Natural killer cell (primary cell): Measurements from ENCODE around the gene KCTD17. TPM values are rescaled to one million over a fixed set of nuclear protein-coding genes. Genes with fewer than 3 reads are reported as not detected.
A peak's percentile ranks its signal among the peaks of the same experiment; 100 is the strongest.

Experiments used
- ATAC-seq, 3 donors: fragments of 150-1000 bp in 2 of 3; fragments of 200-7000 bp in 1 of 3; cut with Tn5 transposase; 1 replicate in 1 of 3; 2 replicates in 2 of 3; pipeline ENCODE4 v1.10.0; 2021; ENCODE audit warnings: mild to moderate bottlenecking in 2 of 3, moderate library complexity in 2 of 3
- DNase-seq, 2 donors: peaks; one replicate each; pipeline versions ENCODE4 v3.0.0 to v3.0.0-alpha.2; 2013 to 2021; ENCODE audit warnings: mixed read lengths in 1 of 2
- H3K27ac ChIP-seq: one replicate; pipeline ENCODE4 v1.5.1; 2013; ENCODE audit warnings: mild to moderate bottlenecking, low read length
- H3K27me3 ChIP-seq: one replicate; pipeline ENCODE4 v1.6.1; 2013; ENCODE audit warnings: low read length; ENCODE audit not compliant: control insufficient read depth, insufficient read depth
- H3K36me3 ChIP-seq: one replicate; pipeline ENCODE4 v1.6.1; 2013; ENCODE audit warnings: low read length; ENCODE audit not compliant: control insufficient read depth, insufficient read depth
- H3K4me1 ChIP-seq: one replicate; pipeline ENCODE4 v1.6.1; 2013; ENCODE audit warnings: low read length; ENCODE audit not compliant: control insufficient read depth, insufficient read depth
- H3K4me3 ChIP-seq: one replicate; pipeline ENCODE4 v1.5.1; 2013; ENCODE audit warnings: low read length
- H3K9me3 ChIP-seq: one replicate; pipeline ENCODE4 v1.6.1; 2013; ENCODE audit warnings: low read length; ENCODE audit not compliant: control insufficient read depth, insufficient read depth
- H3K27ac Mint-ChIP-seq, 2 donors: one replicate each; pipeline ENCODE4 v1.8.0; 2022; ENCODE audit warnings: mild to moderate bottlenecking in 2 of 2, mixed read lengths in 2 of 2, moderate library complexity in 1 of 2
- H3K27me3 Mint-ChIP-seq, 2 donors: one replicate each; pipeline ENCODE4 v1.8.0; 2022; ENCODE audit warnings: low read depth in 2 of 2, mixed read lengths in 2 of 2
- H3K36me3 Mint-ChIP-seq: one replicate; pipeline ENCODE4 v1.8.0; 2022; ENCODE audit warnings: mixed read lengths
- H3K4me1 Mint-ChIP-seq, 2 donors: one replicate each; pipeline ENCODE4 v1.8.0; 2022; ENCODE audit warnings: mixed read lengths in 2 of 2
- H3K4me3 Mint-ChIP-seq: one replicate; pipeline ENCODE4 v1.8.0; 2022; ENCODE audit warnings: mild to moderate bottlenecking, moderate library complexity, mixed read lengths
- H3K9me3 Mint-ChIP-seq, 2 donors: one replicate each; pipeline ENCODE4 v1.8.0; 2022; ENCODE audit warnings: mixed read lengths in 2 of 2
- WGBS: methylation state at CpG from one replicate; pipeline ENCODE4 v1.1.7; 2013; ENCODE audit warnings: missing lambda C conversion rate; ENCODE audit not compliant: insufficient coverage; 5-methylcytosine and 5-hydroxymethylcytosine counted together
- intact Hi-C: fragments of 100-400 bp; cut with micrococcal nuclease; formaldehyde crosslinking; loops from one replicate; pipeline ENCODE4 v1.14.2; 2022
- total RNA-seq, 4 donors: library from RNA; stranded (reverse); fragments of 120-200 nt in 1 of 4; gene quantifications; one replicate each; pipeline versions ENCODE4 v1.2.3 to v1.2.4, GENCODE V29; 2013 to 2022
- TF ChIP-seq, protein P1 (sequence below): fragments of 200-600 bp; IDR thresholded peaks from one replicate; pipeline ENCODE4 v1.8.0; 2022; ENCODE audit warnings: antibody characterized with exemption

Gene KCTD17
- total RNA-seq, 3 donors from 2014 or later (not counting 1 experiment from before 2014, with no cell fraction given) = 21.3 to 29.4 (median 22.9) TPM

- Mint-ChIP-seq H3K27ac (no peak overlapping the region), H3K9me3 (no peaks in the 10 kb centered on the region), H3K27me3 (no peaks in the 10 kb centered on the region), H3K4me3 (no peak overlapping the region), H3K36me3 (no peaks in the 10 kb centered on the region), H3K4me1 (peaks cover 12 to 34% of the 10 kb centered on the region in 2 donors)
- peaks cover 10% of the 10 kb centered on the region for H3K36me3 ChIP-seq
- peaks cover 33% of the 10 kb centered on the region for H3K4me1 ChIP-seq
- TF ChIP-seq, protein P1, sequence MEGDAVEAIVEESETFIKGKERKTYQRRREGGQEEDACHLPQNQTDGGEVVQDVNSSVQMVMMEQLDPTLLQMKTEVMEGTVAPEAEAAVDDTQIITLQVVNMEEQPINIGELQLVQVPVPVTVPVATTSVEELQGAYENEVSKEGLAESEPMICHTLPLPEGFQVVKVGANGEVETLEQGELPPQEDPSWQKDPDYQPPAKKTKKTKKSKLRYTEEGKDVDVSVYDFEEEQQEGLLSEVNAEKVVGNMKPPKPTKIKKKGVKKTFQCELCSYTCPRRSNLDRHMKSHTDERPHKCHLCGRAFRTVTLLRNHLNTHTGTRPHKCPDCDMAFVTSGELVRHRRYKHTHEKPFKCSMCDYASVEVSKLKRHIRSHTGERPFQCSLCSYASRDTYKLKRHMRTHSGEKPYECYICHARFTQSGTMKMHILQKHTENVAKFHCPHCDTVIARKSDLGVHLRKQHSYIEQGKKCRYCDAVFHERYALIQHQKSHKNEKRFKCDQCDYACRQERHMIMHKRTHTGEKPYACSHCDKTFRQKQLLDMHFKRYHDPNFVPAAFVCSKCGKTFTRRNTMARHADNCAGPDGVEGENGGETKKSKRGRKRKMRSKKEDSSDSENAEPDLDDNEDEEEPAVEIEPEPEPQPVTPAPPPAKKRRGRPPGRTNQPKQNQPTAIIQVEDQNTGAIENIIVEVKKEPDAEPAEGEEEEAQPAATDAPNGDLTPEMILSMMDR = no peak
- no peak for ATAC-seq
- no peak overlapping the region for H3K4me3 ChIP-seq
- no peaks in the 10 kb centered on the region for H3K9me3 ChIP-seq
- 87% methylated on average over 5 of the region's 5 CpGs for WGBS
- H3K27me3 ChIP-seq = no peaks in the 10 kb centered on the region
- no peak for DNase-seq
- intact Hi-C loops = no loop called here
- H3K27ac ChIP-seq = no peak overlapping the region
These were observed 30.5 kb upstream of the KCTD17 start for GRCh38 chr22:37021041-37021440.

DNA sequence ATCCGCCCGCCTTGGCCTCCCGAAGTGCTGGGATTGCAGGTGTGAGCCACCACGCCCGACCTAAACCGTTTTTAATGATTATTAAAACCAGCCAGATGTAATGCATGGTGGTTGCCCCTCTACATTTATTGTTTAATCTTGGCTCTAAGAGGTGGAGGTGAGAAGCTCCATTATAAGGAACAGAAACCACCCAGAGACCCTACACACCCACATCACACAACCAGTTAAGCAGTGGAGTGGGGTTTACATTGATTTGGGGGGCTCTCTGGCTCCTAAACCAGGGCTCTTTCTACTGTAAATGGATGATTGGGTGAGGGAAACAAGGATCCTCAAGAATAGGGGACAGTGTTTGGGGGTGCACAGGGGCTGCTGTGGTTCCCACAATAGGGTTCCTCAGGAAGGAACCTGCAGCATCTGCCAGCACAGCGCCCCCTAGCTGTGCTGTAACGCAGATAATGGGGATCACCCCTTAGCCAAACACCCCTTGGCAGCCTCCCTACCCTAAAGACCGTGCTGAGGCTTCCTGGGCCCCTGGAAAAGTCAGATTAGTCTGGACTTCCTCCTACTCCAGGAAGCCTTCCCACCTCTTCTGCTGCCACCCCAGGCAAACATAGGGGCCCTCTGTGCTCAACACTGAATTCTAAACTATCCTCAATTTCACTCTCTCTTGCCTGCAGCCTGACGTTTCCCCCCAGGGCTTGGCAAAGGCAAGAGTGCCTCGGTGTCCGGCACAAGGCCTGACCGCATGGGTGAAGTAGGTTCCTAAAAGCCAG, 29.6 kb upstream of the KCTD17 start:
- Histone ChIP-seq H3K9me3 (no peaks in the 10 kb centered on the region), H3K27me3 (no peaks in the 10 kb centered on the region), H3K27ac (no peak overlapping the region), H3K4me1 (peaks cover 33% of the 10 kb centered on the region), H3K4me3 (no peak overlapping the region), H3K36me3 (peaks cover 10% of the 10 kb centered on the region)
- ATAC-seq (peak; percentile 23 to 53 (median 45)), DNase-seq (peak; percentile 52 to 83)
- Mint-ChIP-seq H3K9me3 (no peaks in the 10 kb centered on the region), H3K36me3 (no peaks in the 10 kb centered on the region), H3K4me1 (peaks cover 12 to 34% of the 10 kb centered on the region in 2 donors), H3K4me3 (peak overlapping the region; percentile 80), H3K27me3 (no peaks in the 10 kb centered on the region), H3K27ac (peak overlapping the region in 1 of 2 donors; percentile 25)
- WGBS = 68% methylated on average over 13 of the region's 13 CpGs
- TF ChIP-seq, protein P1 = peak; percentile 80
- intact Hi-C loops = no loop called here

DNA sequence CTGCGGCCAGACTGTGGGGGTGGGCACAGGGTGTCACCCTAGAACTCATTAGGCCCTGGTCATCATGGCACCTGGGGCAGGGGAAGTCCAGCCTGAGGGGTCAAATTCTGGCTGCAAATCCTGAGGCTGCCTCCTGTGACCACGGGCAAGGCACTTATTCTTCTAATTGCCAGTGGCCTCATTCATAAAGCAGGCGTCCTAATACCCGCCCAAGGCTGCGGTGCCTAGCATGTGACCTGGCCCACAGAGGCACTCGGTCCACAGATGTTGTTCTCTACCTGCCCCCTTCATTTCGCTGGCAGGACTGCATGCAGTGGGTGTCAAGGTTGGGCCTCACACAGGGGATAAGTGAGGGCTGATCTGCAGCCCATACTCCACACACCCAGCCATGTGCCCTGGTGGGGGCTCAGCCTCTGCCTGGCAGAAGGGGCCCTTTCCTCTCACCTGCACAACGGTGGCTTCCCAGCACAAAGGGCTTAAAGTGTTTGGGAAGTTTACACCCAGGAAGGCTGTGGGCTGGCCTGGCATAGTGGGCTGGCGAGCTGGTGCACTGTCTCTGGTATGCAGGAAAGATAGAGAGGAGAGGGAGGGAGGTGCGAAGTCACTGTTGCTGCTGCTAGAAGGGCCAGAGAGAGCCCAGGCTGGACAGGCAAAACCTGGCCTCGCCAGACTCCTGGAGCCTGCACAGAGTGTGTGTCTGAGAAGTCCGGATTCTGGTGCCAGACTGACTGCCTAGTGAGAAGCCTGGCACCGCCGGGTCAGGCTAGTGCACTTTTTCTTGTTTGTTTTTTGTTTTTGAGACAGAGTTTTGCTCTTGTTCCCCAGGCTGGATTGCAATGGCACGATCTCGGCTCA, 28.8 kb upstream of the KCTD17 start:
- H3K4me1 ChIP-seq = peaks cover 33% of the 10 kb centered on the region
- TF ChIP-seq, protein P1 = no peak
- Mint-ChIP-seq H3K4me3 (no peak overlapping the region), H3K36me3 (no peaks in the 10 kb centered on the region), H3K9me3 (no peaks in the 10 kb centered on the region), H3K27me3 (no peaks in the 10 kb centered on the region), H3K4me1 (peaks cover 12 to 34% of the 10 kb centered on the region in 2 donors), H3K27ac (no peak overlapping the region)
- peaks cover 12% of the 10 kb centered on the region for H3K36me3 ChIP-seq
- intact Hi-C loops = no loop called here
- H3K27me3 ChIP-seq = no peaks in the 10 kb centered on the region
- no peak overlapping the region for H3K27ac ChIP-seq
- H3K9me3 ChIP-seq = no peaks in the 10 kb centered on the region
- H3K4me3 ChIP-seq = no peak overlapping the region
- no peak for DNase-seq
- 86% methylated on average over 16 of the region's 16 CpGs for WGBS
- ATAC-seq = no peak
